SIG-M5 (cell line): ENCODE data around the gene ELF2.
"Not testable (repeated sequence)": the region's sequence is repeated elsewhere in the genome, so short reads cannot be mapped to it uniquely, and the experiment has no call there.

Experiments
- DNase-seq: peaks from one replicate; lab custom pipeline; 2025; lab: John Stamatoyannopoulos, UW

ELF2 gene

DNA sequence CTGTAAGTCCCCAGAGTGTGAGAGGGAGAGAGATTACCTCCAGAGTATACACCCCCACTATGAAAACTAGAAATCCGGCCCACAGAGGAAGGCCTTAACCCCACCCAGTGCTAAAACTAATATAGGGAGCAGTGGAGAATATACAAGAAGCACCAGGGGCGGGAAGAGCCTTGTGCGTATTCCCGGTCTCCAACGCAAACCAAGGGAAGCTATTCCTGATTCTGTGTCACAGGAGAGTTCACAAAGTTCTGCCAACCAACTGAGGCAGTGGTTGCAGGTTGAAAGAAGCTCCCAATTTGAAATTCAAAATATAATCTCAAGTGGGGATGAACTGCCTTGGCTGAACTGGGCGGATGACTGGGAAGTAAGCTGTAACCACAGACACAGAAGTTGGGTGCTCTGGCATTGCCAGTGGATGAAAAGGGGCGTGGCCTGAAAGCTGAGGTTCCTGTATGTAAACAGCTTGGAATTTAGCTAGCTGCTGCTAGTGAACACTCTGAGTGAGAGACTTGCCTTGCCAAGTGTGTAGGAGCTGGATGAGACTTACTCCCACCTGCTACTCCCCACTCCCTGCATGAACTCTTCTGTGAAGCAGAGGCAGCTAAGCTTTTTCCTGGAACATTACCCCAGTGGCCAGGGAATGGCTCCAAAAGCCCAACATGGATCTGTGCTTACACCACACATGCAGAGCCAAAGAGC is 32.7 kb downstream of the ELF2 start:
- DNase-seq: no peak

DNA sequence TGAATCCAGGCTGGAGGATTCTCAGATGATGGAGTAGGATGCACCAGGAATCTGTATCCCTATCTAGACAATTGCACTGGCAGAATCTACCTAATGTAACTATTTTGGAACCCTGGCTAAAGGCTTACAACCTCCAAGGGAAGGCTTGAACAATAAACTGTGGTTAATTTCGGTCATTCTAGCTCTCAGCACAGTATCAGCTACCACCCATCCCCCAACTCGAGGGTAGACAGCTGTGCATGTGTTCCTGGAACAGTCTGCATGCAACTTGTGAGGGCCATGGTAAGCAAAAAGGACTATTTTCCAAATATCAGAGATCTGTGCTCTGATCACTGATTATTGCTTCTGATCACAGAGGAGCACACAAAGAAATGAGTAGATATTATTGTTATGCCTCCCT is 34.0 kb downstream of the ELF2 start:
- DNase-seq: no peak

DNA sequence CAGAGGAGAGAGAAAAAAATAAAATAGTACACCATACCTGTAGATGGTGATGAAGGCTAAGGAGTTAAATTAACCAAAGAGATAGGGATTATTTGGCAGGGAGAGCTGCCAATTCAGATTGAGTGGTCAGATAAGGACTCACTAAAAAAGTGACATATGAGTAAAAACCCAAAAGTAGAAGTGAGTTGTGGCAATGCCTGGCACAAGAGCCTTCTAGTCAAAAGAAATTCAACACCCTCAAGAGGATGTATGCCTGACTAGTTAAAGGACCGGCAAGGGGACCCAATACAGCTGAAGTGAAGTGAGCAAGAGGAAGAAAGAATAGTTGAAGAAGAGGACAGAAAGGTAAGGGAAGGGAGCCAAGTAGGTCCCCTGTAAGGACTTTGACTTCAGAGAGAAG is 34.9 kb downstream of the ELF2 start:
- DNase-seq: no peak

DNA sequence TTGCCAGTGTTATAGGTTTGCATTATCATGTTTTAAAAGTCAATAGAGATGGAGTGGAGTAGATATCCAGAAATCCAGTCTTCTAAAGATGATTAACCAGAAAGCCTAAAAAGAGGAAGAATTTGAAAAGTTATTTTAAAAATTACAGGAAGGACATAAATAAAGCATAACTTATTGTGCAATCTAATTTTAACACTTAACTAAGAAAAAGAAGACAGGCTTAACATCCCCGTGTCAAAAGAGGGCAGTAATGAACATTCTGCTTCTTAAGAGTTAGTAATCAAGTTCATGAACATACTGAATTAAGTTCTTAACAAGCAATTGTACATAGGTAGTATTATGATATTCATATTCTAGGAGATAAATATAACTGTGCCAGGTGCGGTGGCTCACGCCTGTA is 39.3 kb downstream of the ELF2 start:
- DNase-seq: no peak

DNA sequence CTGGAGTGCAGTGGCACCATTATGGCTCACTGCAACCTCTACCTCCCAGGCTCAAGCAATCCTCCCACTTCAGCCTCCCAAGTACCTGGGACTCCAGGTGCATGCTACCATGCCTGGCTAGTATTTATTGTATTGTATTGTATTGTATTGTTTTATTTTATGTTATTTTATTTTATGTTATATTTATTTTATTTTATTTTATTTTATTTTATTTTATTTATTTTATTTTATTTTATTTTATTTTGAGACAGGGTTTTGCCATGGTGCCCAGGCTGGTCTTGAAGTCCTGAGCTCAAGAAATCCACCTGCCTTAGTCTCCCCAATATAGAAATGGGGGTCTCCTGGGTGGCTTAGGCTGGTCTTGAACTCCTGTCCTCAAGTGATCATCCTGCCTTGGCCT is 42.6 kb downstream of the ELF2 start:
- no peak for DNase-seq

DNA sequence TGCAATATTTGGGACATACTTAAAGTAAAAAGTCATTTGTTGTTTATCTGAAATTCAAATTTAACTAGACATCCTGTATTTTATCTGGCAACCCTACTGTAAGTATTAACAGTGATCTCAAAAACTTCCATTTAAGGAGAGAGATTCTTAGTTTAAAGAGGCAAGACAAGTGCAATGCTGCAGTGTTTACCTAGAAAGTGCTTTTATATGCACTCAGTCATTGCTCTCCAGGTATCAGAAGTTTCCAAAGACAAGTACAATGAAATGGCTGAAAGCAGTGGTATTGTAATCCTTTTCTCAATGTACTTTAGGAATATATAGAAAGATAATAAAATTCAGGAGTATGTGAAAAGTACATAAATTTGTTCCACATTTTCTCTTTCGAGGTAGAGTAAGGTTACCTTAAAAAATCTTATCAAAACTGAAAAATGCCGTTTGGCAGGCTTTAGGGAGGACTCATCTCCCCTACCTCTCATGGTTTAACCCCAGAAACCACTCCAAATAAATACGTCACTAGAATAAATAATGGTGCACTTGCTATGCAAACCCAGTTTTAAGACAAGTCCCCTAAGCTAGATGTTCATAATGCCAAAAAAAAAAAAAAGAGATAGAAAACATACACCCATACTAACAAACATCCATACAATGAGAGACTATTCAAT is 45.7 kb downstream of the ELF2 start:
- no peak for DNase-seq

DNA sequence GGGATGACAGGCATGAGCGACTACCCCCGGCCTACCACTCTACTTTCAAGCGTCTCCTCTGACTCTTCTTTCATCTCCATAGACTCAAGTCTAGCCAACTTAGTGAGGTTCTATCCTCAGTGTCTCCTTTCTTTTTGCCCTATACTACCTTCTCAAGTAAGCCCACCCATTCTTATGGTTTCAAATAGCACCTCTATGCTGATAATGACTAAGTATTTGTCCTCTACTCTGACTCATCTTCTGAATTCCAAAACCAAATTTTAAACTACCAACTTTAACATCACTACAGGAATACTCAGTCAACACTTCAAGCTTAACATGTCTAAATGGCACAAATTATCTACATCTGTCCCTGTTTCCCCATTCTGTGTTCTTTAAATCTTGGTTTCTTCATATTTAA is 47.8 kb downstream of the ELF2 start:
- no peak for DNase-seq

DNA sequence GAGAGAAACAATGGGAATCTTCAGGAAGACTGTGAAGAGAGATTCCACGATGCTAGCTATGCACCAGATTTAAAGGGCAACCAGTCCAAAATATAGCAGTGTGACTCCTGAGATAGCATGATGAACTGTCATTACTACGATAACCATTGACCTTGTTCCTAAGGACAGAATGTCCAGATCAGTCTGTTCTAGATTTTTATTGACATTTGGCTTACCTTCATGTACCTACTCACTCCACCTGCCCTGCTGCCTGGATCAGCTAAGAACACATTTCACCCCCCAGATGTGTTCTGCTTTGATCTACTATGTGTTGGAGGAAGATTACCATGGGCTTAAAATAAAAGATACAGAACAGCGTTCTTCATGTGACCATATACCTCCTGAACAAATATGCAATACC is 50.1 kb downstream of the ELF2 start:
- no peak for DNase-seq

DNA sequence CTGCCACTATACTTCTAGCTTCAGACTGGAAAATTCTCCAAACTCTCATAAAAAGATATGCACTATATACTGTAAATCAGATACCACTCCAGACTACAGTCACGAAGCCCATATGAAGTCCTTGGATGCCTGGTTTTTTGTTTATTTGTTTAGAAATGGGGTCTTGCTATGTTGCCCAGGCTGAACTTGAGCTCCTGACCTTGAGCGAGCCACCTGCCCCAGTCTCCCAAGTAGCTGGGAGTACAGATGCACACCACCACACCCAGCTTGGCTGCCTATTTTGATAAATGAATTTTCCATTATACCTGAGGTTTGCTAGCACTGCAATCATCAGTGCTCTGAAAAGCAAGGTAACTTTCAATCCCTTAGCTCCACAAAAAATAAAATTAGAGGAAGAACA is 53.1 kb downstream of the ELF2 start:
- no peak for DNase-seq

DNA sequence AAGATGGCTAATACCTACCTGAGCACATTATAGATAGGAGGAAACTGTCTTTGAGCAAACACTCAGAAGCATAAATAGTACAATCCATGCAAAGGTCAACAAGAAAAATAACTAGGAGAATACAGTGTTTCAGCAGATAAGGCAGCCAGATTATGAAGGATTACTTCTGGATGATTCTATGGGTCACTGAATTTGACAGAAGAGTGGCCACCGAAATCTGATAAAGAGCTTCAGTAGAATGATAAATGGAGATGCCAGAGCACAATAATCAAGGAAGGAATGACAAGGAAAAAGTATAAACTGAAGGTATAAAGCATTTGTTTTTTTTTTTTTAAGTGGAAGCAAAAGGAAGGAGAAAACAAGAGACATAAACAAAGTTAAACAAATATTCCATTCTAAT is 58.7 kb downstream of the ELF2 start:
- no peak for DNase-seq

DNA sequence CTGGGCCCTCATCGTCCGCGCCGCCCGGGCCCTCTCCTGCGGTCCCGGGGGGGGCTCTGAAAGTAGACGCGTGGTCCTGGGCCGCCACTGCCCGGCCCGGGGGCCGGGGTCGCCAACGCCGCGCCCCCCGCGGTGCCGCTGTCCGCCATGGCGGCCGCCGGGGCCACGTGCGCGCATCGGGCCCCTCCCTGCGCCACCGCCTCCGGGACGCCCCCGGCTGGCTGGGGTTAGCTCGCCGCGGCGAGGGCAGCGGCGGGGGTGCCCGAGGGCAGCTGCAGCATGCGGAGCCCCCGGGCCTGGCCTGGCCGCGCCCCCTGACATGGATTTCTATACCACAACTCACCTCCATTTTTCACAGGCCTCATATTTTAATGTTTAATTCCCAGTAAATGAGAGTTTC is 61.8 kb downstream of the ELF2 start:
- no peak for DNase-seq

DNA sequence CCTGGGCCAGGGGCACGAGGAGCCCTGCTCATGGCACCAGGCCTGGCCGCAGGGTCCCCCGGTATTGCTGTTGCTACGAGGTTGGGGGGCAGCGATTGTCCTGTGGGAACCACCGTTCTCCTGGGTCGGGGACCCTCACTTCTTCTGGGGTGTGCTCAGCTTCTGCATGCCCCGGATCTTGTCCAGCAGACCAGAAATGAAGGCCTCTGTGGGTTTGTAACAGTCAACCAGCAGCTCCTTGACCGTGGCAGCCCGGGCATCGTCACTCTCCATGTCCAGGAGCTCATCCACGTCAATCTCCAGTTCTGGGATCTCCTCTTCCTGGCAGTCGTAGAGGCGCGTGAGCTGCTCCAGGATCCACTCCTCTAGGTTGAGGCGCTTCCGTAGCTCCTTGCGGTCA is 62.2 kb downstream of the ELF2 start:
- not testable (repeated sequence) for DNase-seq

DNA sequence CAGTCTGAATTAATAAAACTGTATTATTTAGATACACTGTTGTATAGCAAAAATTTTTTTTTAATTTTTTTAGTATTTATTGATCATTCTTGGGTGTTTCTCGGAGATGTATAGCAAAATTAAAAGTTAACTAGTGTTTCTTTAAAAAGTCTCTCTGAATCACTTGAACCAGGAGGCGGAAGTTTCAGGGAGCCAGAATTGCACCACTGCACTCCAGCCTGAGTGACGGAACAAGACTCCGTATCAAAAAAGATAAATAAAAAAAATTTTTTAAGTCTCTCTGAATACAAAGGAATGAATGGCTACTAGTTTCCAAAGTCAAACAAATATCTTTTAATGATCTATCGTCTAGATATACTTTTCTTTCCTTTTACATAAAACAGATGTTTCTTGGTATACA is 64.4 kb downstream of the ELF2 start:
- DNase-seq: no peak

DNA sequence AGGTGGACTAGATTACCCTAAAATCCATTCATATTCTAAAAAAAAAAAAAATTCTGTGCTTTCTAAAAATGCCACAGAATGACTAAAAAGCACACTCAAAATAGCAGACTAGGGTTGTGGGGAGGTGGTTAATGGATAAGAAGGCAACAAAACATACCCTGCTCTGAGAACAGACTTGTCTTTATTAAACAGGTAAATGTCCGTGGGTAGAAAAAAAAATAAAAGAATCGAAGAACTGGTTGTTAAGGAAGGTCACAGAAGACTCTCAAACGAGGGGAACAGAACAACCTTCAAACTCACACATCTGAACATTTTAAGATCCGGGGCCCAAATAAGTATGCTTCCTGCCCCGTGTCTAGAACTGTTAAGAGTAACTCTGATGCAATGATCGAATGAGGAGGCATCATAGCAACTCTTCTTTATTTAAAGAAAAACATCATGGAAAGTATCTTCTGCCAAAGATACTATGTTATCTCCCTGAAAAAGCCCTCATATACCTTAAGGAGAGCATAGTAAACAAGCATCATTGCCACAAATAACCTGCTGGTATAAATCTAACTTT is 68.4 kb downstream of the ELF2 start:
- DNase-seq: no peak

DNA sequence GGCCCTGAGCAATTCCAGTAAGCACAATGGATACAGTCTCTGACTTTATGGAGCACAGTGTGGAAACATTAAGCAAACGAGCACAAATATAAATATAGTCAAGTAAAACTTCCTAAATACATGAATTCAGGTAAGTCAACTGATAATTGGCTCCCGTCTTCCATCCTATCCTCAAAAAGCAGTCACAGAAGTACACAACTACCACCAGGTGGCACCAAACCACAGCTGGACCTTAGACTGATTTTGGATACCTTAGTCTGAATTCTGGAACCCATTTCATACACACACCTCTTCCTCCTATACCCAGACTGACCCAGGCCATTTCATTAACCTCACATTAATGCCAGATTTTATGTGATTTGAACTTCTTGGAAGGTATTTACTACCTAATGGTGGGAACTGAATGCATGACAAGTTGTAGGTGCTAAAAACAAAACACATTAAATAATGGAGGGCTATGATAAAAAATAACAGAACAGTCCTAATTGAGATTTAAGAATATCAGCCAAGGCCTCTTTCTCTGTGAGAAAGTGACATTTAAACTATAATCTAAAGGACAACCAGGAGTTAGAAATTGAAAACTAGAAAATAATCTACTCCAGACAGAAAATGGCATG is 77.5 kb downstream of the ELF2 start:
- no peak for DNase-seq

DNA sequence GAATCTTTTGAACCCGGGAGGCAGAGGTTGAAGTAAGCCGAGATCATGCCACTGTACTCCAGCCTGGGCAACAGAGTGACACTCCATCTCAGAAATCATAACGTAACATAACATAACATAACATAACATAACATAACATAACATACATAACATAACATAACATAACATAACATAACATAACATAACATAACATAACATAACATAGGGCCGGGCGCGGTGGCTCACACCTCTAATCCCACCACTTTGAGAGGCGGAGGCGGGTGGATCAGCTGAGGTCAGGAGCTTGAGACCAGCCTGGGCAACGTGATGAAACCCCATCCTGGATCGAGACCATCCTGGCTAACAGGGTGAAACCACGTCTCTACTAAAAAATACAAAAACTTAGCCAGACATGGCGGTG is 84.7 kb downstream of the ELF2 start:
- no peak for DNase-seq

DNA sequence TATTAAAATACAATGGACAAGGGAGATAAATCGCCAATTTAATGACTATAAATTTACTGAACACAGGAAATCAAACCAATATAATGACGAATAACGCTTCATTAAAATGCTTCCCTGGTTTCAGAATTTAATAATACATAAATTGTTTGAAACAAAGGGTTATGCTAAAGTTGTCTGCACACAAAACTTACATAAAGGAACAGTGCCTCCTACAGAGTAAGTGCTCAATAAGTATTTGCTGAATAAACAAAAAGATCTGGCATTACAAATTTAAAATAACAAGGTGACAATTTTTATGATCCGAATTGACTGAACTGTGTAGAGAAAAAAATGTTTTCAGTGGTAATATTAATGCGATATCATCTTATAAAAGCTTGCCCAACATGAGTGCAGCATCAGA is 91.9 kb downstream of the ELF2 start:
- DNase-seq: no peak

DNA sequence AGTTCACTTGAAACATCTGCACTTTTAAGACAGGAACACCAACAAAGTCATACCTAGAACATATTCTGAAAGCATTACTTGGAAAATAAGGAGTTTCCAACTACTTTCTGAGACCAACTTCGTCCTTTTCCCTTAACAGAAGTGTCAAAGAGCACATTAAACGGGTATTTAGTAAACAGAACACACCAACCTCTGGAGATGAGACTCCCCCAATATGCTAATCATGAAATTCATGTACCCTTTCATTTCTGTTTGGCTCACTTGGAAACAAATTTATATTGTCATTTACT is 92.3 kb downstream of the ELF2 start:
- no peak for DNase-seq

DNA sequence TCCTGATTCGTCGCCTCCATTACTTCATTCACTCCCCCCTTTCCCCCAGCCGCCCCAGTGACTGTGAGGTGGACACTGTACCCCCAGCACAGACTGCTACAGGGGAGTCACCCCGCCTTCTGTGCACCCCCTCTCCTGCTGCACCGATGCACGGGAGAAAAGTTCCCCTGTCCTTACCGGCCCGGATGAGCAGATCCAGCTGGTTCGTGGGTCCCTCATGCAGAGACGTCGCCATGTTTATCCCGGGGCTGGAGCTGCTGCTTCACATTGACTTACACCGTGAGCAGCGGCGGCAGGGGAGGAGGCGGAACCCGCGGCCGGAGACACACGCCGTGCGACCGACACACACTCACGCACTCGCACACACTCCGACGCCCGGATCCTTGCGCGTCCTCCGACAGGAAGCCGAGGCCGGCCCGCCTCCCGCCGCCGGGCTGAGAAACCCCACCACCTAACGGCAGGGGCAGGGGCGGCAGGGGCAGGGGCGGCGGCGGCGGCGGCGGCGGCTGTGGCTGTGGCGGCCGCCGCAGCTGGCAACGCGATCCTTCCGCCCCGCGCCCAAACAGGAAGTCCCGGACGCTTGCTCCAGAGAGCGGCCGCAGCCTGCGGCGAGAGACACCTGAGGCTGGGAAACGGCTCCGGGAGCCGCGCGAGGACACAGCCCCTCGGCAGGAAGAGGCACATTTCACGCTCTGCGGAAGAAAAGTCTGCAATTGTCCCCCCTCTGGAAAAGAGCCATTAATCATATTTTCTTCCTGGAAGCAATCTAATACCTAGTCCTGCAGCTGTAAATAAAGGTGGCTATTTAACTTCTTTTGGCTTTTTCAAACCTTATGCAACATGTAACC is 92.8 kb downstream of the ELF2 start:
- DNase-seq: peak; percentile 66

DNA sequence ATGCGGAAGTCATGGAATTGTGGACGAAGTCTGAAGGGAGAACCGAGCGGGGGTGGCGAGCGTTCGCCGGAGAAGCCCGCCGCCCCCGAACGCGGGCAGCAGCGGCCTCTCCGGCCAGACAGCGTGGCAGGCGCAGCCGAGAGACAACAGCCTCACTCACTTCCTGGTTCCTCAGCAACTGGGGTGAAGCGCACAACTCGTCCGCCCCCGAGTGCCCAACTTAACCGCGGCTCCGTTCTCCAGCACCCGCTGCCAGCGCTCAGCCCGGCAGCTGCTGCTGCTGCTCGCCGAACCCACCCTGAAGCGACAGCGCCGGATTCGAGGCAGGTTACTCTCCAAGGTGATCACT is 93.4 kb downstream of the ELF2 start:
- peak; percentile 3 for DNase-seq

DNA sequence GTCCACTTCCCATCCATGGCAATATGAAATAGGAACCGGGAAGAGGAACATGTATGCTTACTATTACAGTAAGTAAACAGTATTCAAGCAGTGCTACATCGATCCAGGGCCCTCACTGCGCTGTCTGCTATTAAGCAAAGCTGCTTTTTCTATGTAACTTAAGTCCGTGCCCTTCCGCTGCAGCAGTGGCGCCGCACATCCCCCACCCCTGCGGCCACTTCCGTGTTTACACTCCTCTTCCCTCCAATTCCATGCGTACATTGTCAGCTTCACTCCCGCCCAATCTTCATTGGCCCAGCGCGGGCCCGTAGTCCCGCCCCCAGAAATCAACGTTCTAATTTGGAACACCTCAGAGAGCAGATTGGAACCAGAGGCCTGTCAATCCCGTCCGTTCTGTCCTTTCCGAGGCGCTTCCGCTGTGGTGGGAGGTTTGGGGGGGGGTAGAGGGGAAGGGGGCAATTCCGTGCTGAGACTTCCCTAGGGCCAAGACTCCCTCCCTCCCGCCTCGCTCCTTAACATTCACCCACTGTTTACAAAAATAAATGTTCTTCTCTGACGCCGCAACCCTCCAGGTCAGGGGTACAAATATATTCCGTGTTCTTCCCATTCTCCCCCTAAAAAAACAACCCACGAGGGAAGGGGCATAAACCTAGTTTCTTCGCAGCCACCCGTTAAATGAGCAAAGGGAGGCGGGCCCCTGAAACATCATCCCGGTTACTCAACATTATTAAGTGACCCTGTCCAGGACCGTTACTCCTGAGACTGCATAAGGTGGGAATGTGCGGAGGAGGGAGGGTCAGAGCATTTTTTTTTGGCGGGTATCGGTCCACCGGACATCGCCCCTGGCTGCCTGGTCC is 94.0 kb downstream of the ELF2 start:
- peak; percentile 89 for DNase-seq

DNA sequence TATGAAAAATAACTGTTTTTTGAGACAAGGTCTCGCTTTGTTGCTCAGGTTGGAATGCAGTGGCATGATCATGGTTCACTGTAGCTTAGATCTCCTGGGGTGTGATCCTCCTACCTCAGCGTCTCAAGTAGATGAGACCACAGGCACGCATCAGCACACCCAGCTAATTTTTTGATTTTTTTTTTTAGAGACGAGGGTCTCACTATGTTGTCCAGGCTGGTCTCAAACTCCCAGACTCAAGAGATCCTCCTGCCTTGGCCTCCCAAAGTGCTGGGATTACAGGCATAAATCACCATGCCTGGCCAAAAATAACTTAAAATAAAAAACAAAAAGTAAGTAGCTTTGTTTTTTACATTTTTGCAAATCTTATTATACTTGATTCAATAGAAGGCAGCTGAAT is 98.1 kb downstream of the ELF2 start:
- DNase-seq: no peak
